ENCODE measurements around the gene SREBF1. TPM values are rescaled to one million over a fixed set of nuclear protein-coding genes. Genes with fewer than 3 reads are reported as not detected.

The SREBF1 gene
- total and polyA plus RNA-seq, 2 experiments from 2014 or later = 39.6 to 85.3 TPM

GRCh38 chr17:17849147-17849820, 12.5 kb upstream of the SREBF1 start (continued):
- TF ChIP-seq ZNF462 (CRISPR knock-in tag; IDR thresholded peaks at IDR 0.05) (no peak), STAT1 (IDR thresholded peaks at IDR 0.05; ENCODE audit: unreplicated experiment) (no peak), CREB1 (CRISPR knock-in tag; IDR thresholded peaks at IDR 0.05; ENCODE audit: low read depth) (no peak), POLR2AphosphoS5 (IDR thresholded peaks at IDR 0.05; ENCODE audit: low read depth) (no peak), NANOG (IDR thresholded peaks at IDR 0.05; ENCODE audit: borderline replicate concordance) (no peak), ZNF114 (CRISPR knock-in tag; IDR thresholded peaks at IDR 0.05) (no peak)
- TF ChIP-seq, protein P1, sequence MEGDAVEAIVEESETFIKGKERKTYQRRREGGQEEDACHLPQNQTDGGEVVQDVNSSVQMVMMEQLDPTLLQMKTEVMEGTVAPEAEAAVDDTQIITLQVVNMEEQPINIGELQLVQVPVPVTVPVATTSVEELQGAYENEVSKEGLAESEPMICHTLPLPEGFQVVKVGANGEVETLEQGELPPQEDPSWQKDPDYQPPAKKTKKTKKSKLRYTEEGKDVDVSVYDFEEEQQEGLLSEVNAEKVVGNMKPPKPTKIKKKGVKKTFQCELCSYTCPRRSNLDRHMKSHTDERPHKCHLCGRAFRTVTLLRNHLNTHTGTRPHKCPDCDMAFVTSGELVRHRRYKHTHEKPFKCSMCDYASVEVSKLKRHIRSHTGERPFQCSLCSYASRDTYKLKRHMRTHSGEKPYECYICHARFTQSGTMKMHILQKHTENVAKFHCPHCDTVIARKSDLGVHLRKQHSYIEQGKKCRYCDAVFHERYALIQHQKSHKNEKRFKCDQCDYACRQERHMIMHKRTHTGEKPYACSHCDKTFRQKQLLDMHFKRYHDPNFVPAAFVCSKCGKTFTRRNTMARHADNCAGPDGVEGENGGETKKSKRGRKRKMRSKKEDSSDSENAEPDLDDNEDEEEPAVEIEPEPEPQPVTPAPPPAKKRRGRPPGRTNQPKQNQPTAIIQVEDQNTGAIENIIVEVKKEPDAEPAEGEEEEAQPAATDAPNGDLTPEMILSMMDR (conservative IDR thresholded peaks at IDR 0.05; ENCODE audit: low read depth in 2 of 2) = no peak
